Ovary (tissue), 3 donors: Measurements from ENCODE around the gene ZCCHC14.

Source experiments
- EP300 ChIP-seq: sonication (generic); formaldehyde crosslinking; IDR thresholded peaks from one replicate; pipeline ENCODE4 v1.6.1; 2017; ENCODE audit warnings: antibody characterized with exemption
- POLR2A ChIP-seq: fragments of 450-650 bp; IDR thresholded peaks from one replicate; pipeline ENCODE4 v1.6.1; 2017; ENCODE audit warnings: antibody characterized with exemption, mild to moderate bottlenecking, moderate library complexity
- TF ChIP-seq, protein P1 (sequence below), 3 donors: fragments of 450-650 bp in 2 of 3; fragments of 200-600 bp in 1 of 3; IDR thresholded peaks; one replicate each; pipeline versions ENCODE4 v1.5.1 to v1.8.0; 2016 to 2022; ENCODE audit warnings: antibody characterized with exemption in 3 of 3, mild to moderate bottlenecking in 1 of 3
- donor health status: DM: no; HTN: no; CAD: no.

DNA sequence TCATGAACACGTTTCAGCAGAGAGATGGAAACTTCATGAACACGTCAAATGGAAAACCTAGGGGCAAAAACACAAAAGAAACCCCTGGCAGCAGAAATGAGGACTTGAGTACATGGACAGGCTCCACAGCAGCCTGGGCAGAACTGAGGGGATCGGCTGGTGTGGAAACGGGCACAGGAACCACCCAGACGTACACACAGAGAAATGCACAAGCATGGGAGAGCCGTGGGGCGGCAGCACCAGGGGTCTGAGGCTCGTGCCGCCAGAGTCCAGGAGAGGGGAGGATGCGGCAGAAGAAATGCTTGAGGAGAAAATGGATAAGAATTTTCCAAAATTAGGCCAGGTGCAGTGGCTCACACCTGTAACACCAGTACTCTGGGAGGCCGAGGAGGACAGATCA, 70.7 kb downstream of the ZCCHC14 start:
- TF ChIP-seq, protein P1, sequence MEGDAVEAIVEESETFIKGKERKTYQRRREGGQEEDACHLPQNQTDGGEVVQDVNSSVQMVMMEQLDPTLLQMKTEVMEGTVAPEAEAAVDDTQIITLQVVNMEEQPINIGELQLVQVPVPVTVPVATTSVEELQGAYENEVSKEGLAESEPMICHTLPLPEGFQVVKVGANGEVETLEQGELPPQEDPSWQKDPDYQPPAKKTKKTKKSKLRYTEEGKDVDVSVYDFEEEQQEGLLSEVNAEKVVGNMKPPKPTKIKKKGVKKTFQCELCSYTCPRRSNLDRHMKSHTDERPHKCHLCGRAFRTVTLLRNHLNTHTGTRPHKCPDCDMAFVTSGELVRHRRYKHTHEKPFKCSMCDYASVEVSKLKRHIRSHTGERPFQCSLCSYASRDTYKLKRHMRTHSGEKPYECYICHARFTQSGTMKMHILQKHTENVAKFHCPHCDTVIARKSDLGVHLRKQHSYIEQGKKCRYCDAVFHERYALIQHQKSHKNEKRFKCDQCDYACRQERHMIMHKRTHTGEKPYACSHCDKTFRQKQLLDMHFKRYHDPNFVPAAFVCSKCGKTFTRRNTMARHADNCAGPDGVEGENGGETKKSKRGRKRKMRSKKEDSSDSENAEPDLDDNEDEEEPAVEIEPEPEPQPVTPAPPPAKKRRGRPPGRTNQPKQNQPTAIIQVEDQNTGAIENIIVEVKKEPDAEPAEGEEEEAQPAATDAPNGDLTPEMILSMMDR (IDR thresholded peaks at IDR 0.05): no peak
- TF ChIP-seq POLR2A (no peak), EP300 (no peak)
